H1 (cell line): ENCODE measurements around the gene PECR. TPM values are rescaled to one million over a fixed set of nuclear protein-coding genes. Genes with fewer than 3 reads are reported as not detected.

ENCODE experiments used
- CTCF ChIA-PET: fragments of 300-600 bp; sonication (Branson Sonifier 250); formaldehyde crosslinking; loops from one replicate; lab custom pipeline; 2021; ENCODE audit not compliant: partially characterized antibody; lab: Charles Lee
- POLR2A ChIA-PET: fragments of 300-600 bp; sonication (Branson Sonifier 250); formaldehyde crosslinking; loops from one replicate; lab custom pipeline; 2021; ENCODE audit warnings: inconsistent platforms; ENCODE audit not compliant: partially characterized antibody; lab: Charles Lee
- DNase-seq, 2 experiments: peaks; one replicate each; pipeline versions ENCODE4 v3.0.0 to v3.0.0-alpha.2; 2010 to 2022; ENCODE audit warnings: low spot score in 2 of 2, low read depth in 1 of 2, mixed read lengths in 1 of 2
- FAIRE-seq: peaks from 2 replicates; lab custom pipeline; 2011; peaks lifted over from hg19 to GRCh38; lab: Jason Lieb, UNC
- H2AFZ ChIP-seq: 2 replicates; pipeline ENCODE4 v1.8.1; 2012; ENCODE audit warnings: low read length, inconsistent platforms
- H2AK5ac ChIP-seq: 2 replicates; pipeline ENCODE4 v1.6.1; 2013; ENCODE audit warnings: low read depth, low read length
- H2BK120ac ChIP-seq: replicated peaks from 2 replicates; pipeline ENCODE3; 2013; ENCODE audit warnings: low read depth, low read length, inconsistent platforms
- H2BK12ac ChIP-seq: 2 replicates; pipeline ENCODE4 v1.6.1; 2013; ENCODE audit warnings: low read depth, low read length
- H2BK15ac ChIP-seq: 2 replicates; pipeline ENCODE4 v1.6.1; 2013; ENCODE audit warnings: low read length
- H2BK20ac ChIP-seq: 2 replicates; pipeline ENCODE4 v1.6.1; 2013; ENCODE audit warnings: low read length
- H2BK5ac ChIP-seq: 2 replicates; pipeline ENCODE4 v1.6.1; 2013; ENCODE audit warnings: low read depth, low read length
- H3K14ac ChIP-seq: 2 replicates; pipeline ENCODE4 v1.6.1; 2013; ENCODE audit warnings: inconsistent platforms; ENCODE audit not compliant: insufficient read length
- H3K18ac ChIP-seq: 2 replicates; pipeline ENCODE4 v1.6.1; 2013; ENCODE audit warnings: low read length; ENCODE audit errors: extremely low read depth
- H3K23ac ChIP-seq: 2 replicates; pipeline ENCODE4 v1.6.1; 2013; ENCODE audit warnings: inconsistent platforms; ENCODE audit not compliant: insufficient read length
- H3K23me2 ChIP-seq: 2 replicates; pipeline ENCODE4 v1.6.1; 2013; ENCODE audit warnings: low read depth, low read length
- H3K27ac ChIP-seq: 2 replicates; pipeline ENCODE4 v1.6.1; 2011; ENCODE audit warnings: low read depth, low read length, inconsistent platforms
- H3K27me3 ChIP-seq, 4 experiments: replicated peaks in 1 of 4; 1 replicate in 1 of 4; 2 replicates in 3 of 4; pipeline versions ENCODE4 v1.6.1 to v1.8.1; 2011 to 2013; ENCODE audit warnings: low read length in 3 of 4, mild to moderate bottlenecking in 3 of 4, inconsistent platforms in 2 of 4, mixed read lengths in 2 of 4, moderate library complexity in 1 of 4; ENCODE audit not compliant: control insufficient read depth in 3 of 4, insufficient read depth in 3 of 4; ENCODE audit errors: extremely low read depth in 1 of 4
- H3K36me3 ChIP-seq, 4 experiments: 2 replicates each; pipeline versions ENCODE4 v1.6.1 to v1.8.1; 2011 to 2013; ENCODE audit warnings: mild to moderate bottlenecking in 4 of 4, low read length in 3 of 4, moderate library complexity in 2 of 4, control low read depth in 1 of 4, inconsistent platforms in 1 of 4; ENCODE audit not compliant: insufficient read depth in 4 of 4, control insufficient read depth in 2 of 4
- H3K4ac ChIP-seq: replicated peaks from 2 replicates; pipeline ENCODE3; 2013; ENCODE audit warnings: low read length, low read depth, mixed read lengths, inconsistent platforms; ENCODE audit not compliant: insufficient read length
- H3K4me1 ChIP-seq, 4 experiments: replicated peaks in 1 of 4; 1 replicate in 1 of 4; 2 replicates in 3 of 4; pipeline versions ENCODE4 v1.6.1 to v1.8.1; 2011 to 2013; ENCODE audit warnings: low read length in 3 of 4, inconsistent platforms in 2 of 4, mixed read lengths in 1 of 4; ENCODE audit not compliant: insufficient read depth in 4 of 4, control insufficient read depth in 3 of 4
- H3K4me2 ChIP-seq, 2 experiments: 2 replicates each; pipeline versions ENCODE4 v1.6.1 to v1.8.1; 2011 to 2013; ENCODE audit warnings: low read depth in 2 of 2, low read length in 2 of 2, control low read depth in 1 of 2, inconsistent platforms in 1 of 2, mild to moderate bottlenecking in 1 of 2; ENCODE audit not compliant: insufficient read depth in 1 of 2
- H3K4me3 ChIP-seq, 4 experiments: fragments of 200-600, 300-600 bp in 1 of 4; sonication (generic), shearing (Covaris generic), sonication (Bioruptor Twin) in 1 of 4; 2 replicates each; pipeline versions ENCODE4 v1.5.1 to v1.8.1; 2011 to 2016; ENCODE audit warnings: low read length in 4 of 4, low read depth in 3 of 4, control low read depth in 2 of 4, inconsistent platforms in 2 of 4, mild to moderate bottlenecking in 2 of 4, mixed read lengths in 1 of 4, moderate library complexity in 1 of 4; ENCODE audit not compliant: insufficient read depth in 2 of 4; ENCODE audit errors: extremely low read depth in 1 of 4
- H3K56ac ChIP-seq: replicated peaks from 2 replicates; pipeline ENCODE3; 2013; ENCODE audit warnings: low read depth, mild to moderate bottlenecking, mixed read lengths, low read length, inconsistent platforms; ENCODE audit not compliant: insufficient read length
- H3K79me1 ChIP-seq: 2 replicates; pipeline ENCODE4 v1.6.1; 2013; ENCODE audit warnings: low read depth, low read length, control low read depth
- H3K79me2 ChIP-seq, 2 experiments: 2 replicates each; pipeline versions ENCODE4 v1.6.1 to v1.8.1; 2012 to 2013; ENCODE audit warnings: low read length in 2 of 2, mild to moderate bottlenecking in 2 of 2, inconsistent platforms in 1 of 2; ENCODE audit not compliant: insufficient read depth in 2 of 2, control insufficient read depth in 1 of 2
- H3K9ac ChIP-seq, 4 experiments: replicated peaks in 1 of 4; 1 replicate in 1 of 4; 2 replicates in 3 of 4; pipeline versions ENCODE4 v1.6.1 to v1.8.1; 2011 to 2013; ENCODE audit warnings: low read depth in 3 of 4, low read length in 3 of 4, control low read depth in 2 of 4, mild to moderate bottlenecking in 2 of 4, moderate library complexity in 2 of 4, inconsistent platforms in 1 of 4; ENCODE audit errors: extremely low read depth in 1 of 4
- H3K9me3 ChIP-seq, 2 experiments: 2 replicates each; pipeline versions ENCODE4 v1.6.1 to v1.8.1; 2012 to 2013; ENCODE audit warnings: mild to moderate bottlenecking in 2 of 2, moderate library complexity in 2 of 2, control low read depth in 1 of 2, inconsistent platforms in 1 of 2, low read depth in 1 of 2, low read length in 1 of 2, mixed read lengths in 1 of 2; ENCODE audit not compliant: insufficient read depth in 2 of 2
- H4K20me1 ChIP-seq, 2 experiments: replicated peaks in 1 of 2; 2 replicates each; pipeline versions ENCODE3 to v1.8.1; 2011 to 2013; ENCODE audit warnings: inconsistent platforms in 2 of 2, low read length in 2 of 2, mild to moderate bottlenecking in 1 of 2; ENCODE audit not compliant: insufficient read depth in 2 of 2, control insufficient read depth in 1 of 2
- H4K5ac ChIP-seq: 2 replicates; pipeline ENCODE4 v1.6.1; 2013; ENCODE audit warnings: low read length, low read depth, mixed read lengths, inconsistent platforms; ENCODE audit not compliant: insufficient read length
- H4K8ac ChIP-seq: 2 replicates; pipeline ENCODE4 v1.8.0; 2013; ENCODE audit warnings: mild to moderate bottlenecking, moderate library complexity, low read length, inconsistent platforms; ENCODE audit not compliant: insufficient read depth; ENCODE audit errors: extremely low read depth
- H4K91ac ChIP-seq: replicated peaks from 2 replicates; pipeline ENCODE3; 2013; ENCODE audit warnings: low read length, mixed read lengths, inconsistent platforms; ENCODE audit not compliant: insufficient read length
- CBX5 ChIP-seq: fragments of 300-800, 300-1000 bp; sonication (generic); IDR thresholded peaks from 2 replicates; pipeline ENCODE4 v1.7.1; 2016; ENCODE audit warnings: antibody characterized with exemption, low read length, low read depth
- CHD1 ChIP-seq: IDR thresholded peaks from 2 replicates; pipeline ENCODE4 v1.6.1; 2012; ENCODE audit warnings: low read depth, low read length, improper control_type of control experiment
- CTBP2 ChIP-seq: IDR thresholded peaks from 2 replicates; pipeline ENCODE4 v1.7.0; 2011; ENCODE audit warnings: borderline replicate concordance, mild to moderate bottlenecking, moderate library complexity, mixed read lengths, low read length; ENCODE audit not compliant: insufficient read depth, insufficient read length
- EZH2 ChIP-seq: fragments of 200-600 bp; sonication (generic); IDR thresholded peaks from 2 replicates; pipeline ENCODE4 v1.7.1; 2012; ENCODE audit warnings: low read depth, mild to moderate bottlenecking, moderate library complexity, low read length, inconsistent platforms; ENCODE audit not compliant: severe bottlenecking
- HDAC6 ChIP-seq: IDR thresholded peaks from one replicate; pipeline ENCODE4 v1.7.1; 2012; ENCODE audit warnings: low read depth, mild to moderate bottlenecking, inconsistent platforms, low read length, moderate library complexity
- KDM1A ChIP-seq: fragments of 200-600, 300-600 bp; sonication (generic); IDR thresholded peaks from 2 replicates; pipeline ENCODE4 v1.7.1; 2016; ENCODE audit warnings: mild to moderate bottlenecking, low read length, borderline replicate concordance
- MAFK ChIP-seq: IDR thresholded peaks from 2 replicates; pipeline ENCODE4 v1.6.1; 2012; ENCODE audit warnings: low read depth, mild to moderate bottlenecking, improper control_type of control experiment, low read length
- POU5F1 ChIP-seq: IDR thresholded peaks from 2 replicates; pipeline ENCODE4 v1.6.1; 2011; ENCODE audit warnings: low read depth, mild to moderate bottlenecking, low read length, moderate library complexity
- RBBP5 ChIP-seq: IDR thresholded peaks from 2 replicates; pipeline ENCODE4 v1.7.1; 2012; ENCODE audit warnings: low read depth, mild to moderate bottlenecking, inconsistent platforms, low read length, moderate library complexity, borderline replicate concordance
- RNF2 ChIP-seq: fragments of 200-900, 300-1000 bp; sonication (generic); IDR thresholded peaks from 2 replicates; pipeline ENCODE4 v1.7.1; 2016; ENCODE audit warnings: borderline replicate concordance, low read depth, mild to moderate bottlenecking, antibody characterized with exemption, low read length; ENCODE audit not compliant: poor library complexity, severe bottlenecking; ENCODE audit errors: missing control alignments
- SUZ12 ChIP-seq: fragments of 200-600 bp; sonication (generic); IDR thresholded peaks from 2 replicates; pipeline ENCODE4 v1.6.1; 2012; ENCODE audit warnings: mild to moderate bottlenecking, inconsistent platforms, low read length, moderate library complexity, mixed read lengths
- TEAD4 ChIP-seq: IDR thresholded peaks from 2 replicates; pipeline ENCODE4 v1.6.1; 2012; ENCODE audit warnings: low read depth, low read length, inconsistent platforms, mixed read lengths
- WGBS, 2 experiments: shearing (Covaris generic) in 1 of 2; methylation state at CpG; one replicate each; pipeline versions ENCODE4 v1.1.6 to v1.1.7; 2013 to 2015; ENCODE audit warnings: low lambda C conversion rate in 2 of 2, mixed read lengths in 2 of 2, inconsistent platforms in 1 of 2, low coverage in 1 of 2, missing lambda C conversion rate in 1 of 2; ENCODE audit not compliant: insufficient replicate concordance in 2 of 2, insufficient coverage in 1 of 2, insufficient read length in 1 of 2; ENCODE audit errors: extremely low coverage in 1 of 2, missing lambda C conversion rate in 1 of 2; 5-methylcytosine and 5-hydroxymethylcytosine counted together
- polyA plus RNA-seq, 7 experiments: library from polyadenylated mRNA; depleted of rRNA in 3 of 7; stranded (reverse) in 5 of 7; unstranded in 2 of 7; fragments of >200 nt in 5 of 7; fragments of 200-250 nt in 2 of 7; gene quantifications; 1 replicate in 5 of 7; 2 replicates in 1 of 7; 4 replicates in 1 of 7; pipeline versions ENCODE4 v1.2.1 to v1.2.3, GENCODE V29; 2011 to 2013; ENCODE audit warnings: missing spikeins in 2 of 7, mixed read lengths in 2 of 7
- total RNA-seq: library from RNA; stranded (reverse); fragmentation: NEBNext Ultra II Directional; extraction: Animal tissue kit (Norgen Biotek cat#: 25700); gene quantifications from 2 replicates; pipeline ENCODE4 v1.2.1, GENCODE V29; 2021
- TF ChIP-seq, protein P1 (sequence below): IDR thresholded peaks from 2 replicates; pipeline ENCODE4 v1.6.1; 2012; ENCODE audit warnings: inconsistent platforms

The PECR gene
- total and polyA plus RNA-seq, 2 of the 8 experiments (the other 6 are each of a cell fraction or from before 2014, with no cell fraction given), result 15.9 to 19.2 TPM

DNA sequence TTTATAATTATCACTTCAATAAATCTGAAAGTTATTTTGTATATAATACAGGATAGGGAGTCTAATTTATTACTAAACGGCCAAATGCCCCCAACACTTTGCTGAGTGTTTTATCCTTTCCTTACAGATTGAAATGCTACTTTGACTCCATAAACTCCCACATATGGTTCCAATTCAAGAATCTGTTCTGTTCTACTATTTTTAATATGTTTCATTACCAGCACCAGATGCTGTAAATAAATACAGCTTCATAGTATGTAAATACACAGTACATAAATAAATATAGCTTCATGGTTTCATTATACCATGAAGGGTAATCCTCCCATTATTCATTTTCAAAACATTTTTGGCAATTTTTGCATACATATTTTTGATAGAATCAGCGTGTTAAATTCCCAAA lies 34.2 kb downstream of the PECR start:
- ChIA-PET POLR2A (no interaction called here), CTCF (interaction anchor here (1.5 kb wide), 1 partner anchor 15 kb away, joined by 3 read pairs; no protein-coding TSS in a partner anchor)
- Histone ChIP-seq H2BK12ac (no peak overlapping the region), H2AK5ac (no peak overlapping the region), H3K4me2 (no peak overlapping the region), H2BK120ac (no peak overlapping the region), H3K27me3 (no peaks in the 10 kb centered on the region), H4K5ac (no peak overlapping the region), H3K56ac (no peak overlapping the region), H3K27ac (no peak overlapping the region), H3K4ac (no peak overlapping the region), H2BK15ac (no peak overlapping the region), H3K23ac (no peak overlapping the region), H3K9ac (no peak overlapping the region), H3K4me1 (peaks cover 0 to 8% (median under 1%) of the 10 kb centered on the region in 4 experiments; a peak in 1 of 7 replicates), H3K9me3 (no peaks in the 10 kb centered on the region), H4K8ac (no peak overlapping the region), H3K36me3 (peaks cover 0 to 11% (median 4%) of the 10 kb centered on the region in 4 experiments; a peak in 4 of 8 replicates), H2AFZ (no peak overlapping the region), H4K91ac (no peak overlapping the region), H4K20me1 (peaks cover 0 to 2% of the 10 kb centered on the region in 2 experiments), H3K14ac (no peak overlapping the region), H2BK20ac (no peak overlapping the region), H2BK5ac (no peak overlapping the region), H3K79me1 (0 out of 2 replicates have a peak, but pooled peaks cover 2% of the 10 kb centered on the region), H3K18ac (no peak overlapping the region), H3K79me2 (no peaks in the 10 kb centered on the region), H3K4me3 (no peak overlapping the region), H3K23me2 (no peaks in the 10 kb centered on the region)
- DNase-seq (no peak), FAIRE-seq (no peak)
- WGBS, 2 experiments, result 91% methylated on average over 2 of the region's 2 CpGs; no CpG with 5 or more reads in 1 of the 2 experiments
- TF ChIP-seq POU5F1 (no peak), CTBP2 (no peak), CHD1 (no peak), TEAD4 (no peak), MAFK (no peak), SUZ12 (no peak), HDAC6 (no peak), EZH2 (no peak), KDM1A (no peak), RBBP5 (no peak), CBX5 (no peak), RNF2 (no peak)
- TF ChIP-seq, protein P1, sequence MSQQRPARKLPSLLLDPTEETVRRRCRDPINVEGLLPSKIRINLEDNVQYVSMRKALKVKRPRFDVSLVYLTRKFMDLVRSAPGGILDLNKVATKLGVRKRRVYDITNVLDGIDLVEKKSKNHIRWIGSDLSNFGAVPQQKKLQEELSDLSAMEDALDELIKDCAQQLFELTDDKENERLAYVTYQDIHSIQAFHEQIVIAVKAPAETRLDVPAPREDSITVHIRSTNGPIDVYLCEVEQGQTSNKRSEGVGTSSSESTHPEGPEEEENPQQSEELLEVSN, result no peak
